ENCODE data around the gene TBCA.

DNA sequence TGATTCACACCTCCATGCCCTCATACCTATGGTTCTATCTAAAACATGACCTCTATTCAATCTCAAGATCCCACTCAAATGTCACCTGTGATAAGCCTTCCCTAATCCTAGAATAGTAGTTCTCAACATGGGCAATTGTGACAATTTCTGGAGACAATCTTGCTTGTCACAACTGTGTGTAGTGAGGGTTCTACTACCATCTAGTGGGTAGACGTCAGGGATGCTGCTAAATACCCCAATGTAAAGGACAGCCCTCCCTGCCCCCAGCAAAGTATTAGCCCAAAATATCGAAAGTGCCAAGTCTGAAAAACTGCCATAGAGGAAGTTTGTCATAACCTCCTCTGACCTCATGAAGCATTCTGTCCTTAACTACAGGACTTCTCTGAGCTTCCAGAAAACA, 32.0 kb downstream of the TBCA start:
- no peak for TF ChIP-seq POLR2A (IDR thresholded peaks at IDR 0.05)
- TF ChIP-seq CTCF (IDR thresholded peaks at IDR 0.05): no peak

Data from heart left ventricle (tissue), 13 donors.